GM23248 (cell line): ENCODE measurements around the gene MEGF6. TPM values are rescaled to one million over a fixed set of nuclear protein-coding genes. Genes with fewer than 3 reads are reported as not detected.

ENCODE experiments used
- DNase-seq: peaks from one replicate; pipeline ENCODE4 v3.0.0-alpha.2; 2015
- H2AFZ ChIP-seq: fragments of 200-600 bp; sonication (generic); 2 replicates; pipeline ENCODE4 v1.6.1; 2016; ENCODE audit warnings: antibody characterized with exemption
- H3F3A ChIP-seq: fragments of 200-600 bp; sonication (generic); 2 replicates; pipeline ENCODE4 v1.6.1; 2016; ENCODE audit warnings: mild to moderate bottlenecking, antibody characterized with exemption, mixed run types; ENCODE audit not compliant: insufficient read depth
- H3K27ac ChIP-seq: fragments of 200-600 bp; sonication (generic); 2 replicates; pipeline ENCODE4 v1.5.1; 2016; ENCODE audit warnings: mild to moderate bottlenecking
- H3K27me3 ChIP-seq: fragments of 200-600 bp; sonication (generic); replicated peaks from 2 replicates; pipeline ENCODE4 v1.6.1; 2016; ENCODE audit warnings: mild to moderate bottlenecking; ENCODE audit not compliant: insufficient read depth
- H3K36me3 ChIP-seq: fragments of 200-600 bp; sonication (generic); 2 replicates; pipeline ENCODE4 v1.6.1; 2016; ENCODE audit warnings: low read depth, mild to moderate bottlenecking
- H3K4me1 ChIP-seq: fragments of 200-600 bp; sonication (generic); 2 replicates; pipeline ENCODE4 v1.6.1; 2016; ENCODE audit warnings: mild to moderate bottlenecking; ENCODE audit not compliant: insufficient read depth
- H3K4me2 ChIP-seq: fragments of 200-600 bp; sonication (generic); one replicate; pipeline ENCODE4 v1.6.1; 2016; ENCODE audit warnings: mild to moderate bottlenecking; ENCODE audit not compliant: unreplicated experiment
- H3K4me3 ChIP-seq: fragments of 200-600 bp; sonication (generic); 2 replicates; pipeline ENCODE4 v1.5.1; 2016; ENCODE audit warnings: mild to moderate bottlenecking
- H3K79me2 ChIP-seq: fragments of 200-600 bp; sonication (generic); 2 replicates; pipeline ENCODE4 v1.6.1; 2016; ENCODE audit warnings: mild to moderate bottlenecking; ENCODE audit not compliant: insufficient read depth
- H3K9ac ChIP-seq: fragments of 200-600 bp; sonication (generic); 2 replicates; pipeline ENCODE4 v1.6.1; 2016; ENCODE audit warnings: mild to moderate bottlenecking
- H3K9me2 ChIP-seq: fragments of 200-600 bp; sonication (generic); 2 replicates; pipeline ENCODE4 v1.6.1; 2016; ENCODE audit warnings: mixed run types, mild to moderate bottlenecking, moderate library complexity; ENCODE audit not compliant: insufficient read depth
- H3K9me3 ChIP-seq: fragments of 200-600 bp; sonication (generic); one replicate; pipeline ENCODE4 v1.6.1; 2017; ENCODE audit warnings: low read depth
- H4K20me1 ChIP-seq: fragments of 200-600 bp; sonication (generic); 2 replicates; pipeline ENCODE4 v1.6.0; 2016; ENCODE audit not compliant: insufficient read depth
- EZH2 ChIP-seq: fragments of 200-600 bp; sonication (generic); IDR thresholded peaks from 2 replicates; pipeline ENCODE4 v1.6.1; 2018; ENCODE audit warnings: antibody characterized with exemption, mild to moderate bottlenecking; ENCODE audit not compliant: insufficient read depth, poor library complexity, severe bottlenecking
- EZH2phosphoT487 ChIP-seq: fragments of 200-600 bp; sonication (generic); IDR thresholded peaks from 2 replicates; pipeline ENCODE4 v1.6.1; 2018; ENCODE audit warnings: antibody characterized with exemption, moderate library complexity, mild to moderate bottlenecking, low read depth; ENCODE audit not compliant: insufficient read depth
- WGBS, 2 experiments: methylation state at CpG; one replicate each; pipeline ENCODE4 v1.1.6; 2015 to 2017; ENCODE audit warnings: low lambda C conversion rate in 2 of 2, low coverage in 1 of 2; ENCODE audit errors: missing lambda C conversion rate in 2 of 2; 5-methylcytosine and 5-hydroxymethylcytosine counted together
- in situ Hi-C: fragments of 300-500 bp; cut with MboI; formaldehyde crosslinking; loops from 2 replicates; pipeline ENCODE4 v1.15.0; 2020
- polyA plus RNA-seq: library from polyadenylated mRNA; unstranded; fragments of >200 nt; fragmentation: Nextera tagmentation; extraction: Ambion mirVana; gene quantifications from 2 replicates; pipeline ENCODE4 v1.2.1, GENCODE V29; 2016
- total RNA-seq: library from RNA; depleted of rRNA; stranded (reverse); fragments of >200 nt; shearing (Covaris generic); gene quantifications from 2 replicates; pipeline ENCODE4 v1.2.3, GENCODE V29; 2014

MEGF6 gene
- total and polyA plus RNA-seq, 2 experiments from 2014 or later: 37.9 to 108 TPM

- Histone ChIP-seq H3K27me3 (no peaks in the 10 kb centered on the region), H3K27ac (no peak overlapping the region), H3K9ac (no peak overlapping the region), H3K4me2 (no peak overlapping the region), H3K4me3 (no peak overlapping the region), H3K36me3 (no peaks in the 10 kb centered on the region), H3K4me1 (peaks cover 15% of the 10 kb centered on the region), H3F3A (no peaks in the 10 kb centered on the region), H4K20me1 (no peaks in the 10 kb centered on the region), H3K9me2 (no peaks in the 10 kb centered on the region), H3K79me2 (no peaks in the 10 kb centered on the region), H3K9me3 (no peaks in the 10 kb centered on the region), H2AFZ (no peak overlapping the region)
- 74 to 88% methylated on average over 12 to 15 of the region's 17 CpGs for WGBS, 2 experiments
- TF ChIP-seq EZH2phosphoT487 (no peak), EZH2 (no peak)
- in situ Hi-C loops: no loop called here
- DNase-seq: no peak
Measured at GRCh38 chr1:3501437-3501836, 109.9 kb downstream of the MEGF6 start.

- Histone ChIP-seq H3K4me2 (no peak overlapping the region), H3K36me3 (no peaks in the 10 kb centered on the region), H3K27ac (no peak overlapping the region), H4K20me1 (no peaks in the 10 kb centered on the region), H3K79me2 (no peaks in the 10 kb centered on the region), H3K4me1 (peaks cover 15% of the 10 kb centered on the region), H3K9me2 (no peaks in the 10 kb centered on the region), H3F3A (no peaks in the 10 kb centered on the region), H3K27me3 (no peaks in the 10 kb centered on the region), H2AFZ (no peak overlapping the region), H3K9ac (no peak overlapping the region), H3K9me3 (no peaks in the 10 kb centered on the region), H3K4me3 (no peak overlapping the region)
- WGBS, 2 experiments: 92% methylated on average over 26 to 31 of the region's 32 CpGs
- TF ChIP-seq EZH2phosphoT487 (no peak), EZH2 (no peak)
- in situ Hi-C loops: no loop called here
- no peak for DNase-seq
Measured at GRCh38 chr1:3500265-3500835, 111.0 kb downstream of the MEGF6 start.

DNA sequence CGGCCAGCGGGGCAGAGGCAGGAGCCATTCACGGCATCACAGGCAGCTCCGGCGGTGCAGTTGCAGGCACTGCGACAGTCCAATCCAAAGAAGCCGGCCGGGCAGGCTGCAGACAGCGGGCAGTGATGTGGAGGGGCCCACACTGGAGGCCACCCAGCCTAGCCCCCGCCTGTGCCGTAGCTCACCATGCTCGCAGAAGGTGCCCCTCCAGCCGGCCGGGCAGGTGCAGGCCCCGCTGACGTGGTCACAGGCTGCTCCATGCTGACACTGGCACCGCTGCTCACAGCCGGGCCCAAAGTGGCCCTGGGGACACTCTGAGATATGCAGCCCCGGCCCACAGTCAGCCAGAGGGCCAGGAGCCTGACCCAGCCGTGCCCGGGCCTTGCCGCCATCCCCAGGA is 111.7 kb downstream of the MEGF6 start:
- WGBS, 2 experiments: 86 to 91% methylated on average over 22 of the region's 22 CpGs
- no peak for DNase-seq
- no peak overlapping the region for H3K9ac ChIP-seq
- no peak overlapping the region for H3K4me3 ChIP-seq
- no peaks in the 10 kb centered on the region for H3K79me2 ChIP-seq
- no peaks in the 10 kb centered on the region for H4K20me1 ChIP-seq
- H3K9me3 ChIP-seq: no peaks in the 10 kb centered on the region
- TF ChIP-seq EZH2phosphoT487 (no peak), EZH2 (no peak)
- no peak overlapping the region for H3K27ac ChIP-seq
- in situ Hi-C loops: no loop called here
- peaks cover 9% of the 10 kb centered on the region for H3K4me1 ChIP-seq
- no peak overlapping the region for H3K4me2 ChIP-seq
- H3K27me3 ChIP-seq: no peaks in the 10 kb centered on the region
- no peak overlapping the region for H2AFZ ChIP-seq
- no peaks in the 10 kb centered on the region for H3K36me3 ChIP-seq
- H3K9me2 ChIP-seq: no peaks in the 10 kb centered on the region
- H3F3A ChIP-seq: no peaks in the 10 kb centered on the region

DNA sequence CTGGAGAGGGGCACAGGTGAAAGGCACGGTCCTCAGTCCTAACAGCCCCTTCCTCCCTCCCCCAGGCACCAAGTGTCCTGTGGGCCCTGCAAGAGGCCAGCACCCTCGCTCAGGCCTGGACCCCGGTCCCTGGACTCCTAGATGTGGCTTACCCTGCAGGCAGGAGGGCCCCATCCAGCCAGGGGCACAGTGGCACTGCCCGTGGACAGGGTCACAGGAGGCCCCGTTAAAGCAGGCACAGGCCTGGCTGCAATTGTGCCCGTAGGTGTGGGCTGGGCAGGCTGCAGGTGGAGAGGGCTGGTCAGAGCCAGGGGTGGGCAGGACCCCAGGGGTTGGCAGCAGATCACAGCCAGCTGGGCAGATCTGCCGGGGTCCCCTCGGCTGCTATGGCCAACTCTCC is 112.3 kb downstream of the MEGF6 start:
- Histone ChIP-seq H2AFZ (no peak overlapping the region), H3K9ac (no peak overlapping the region), H3K27me3 (no peaks in the 10 kb centered on the region), H3K4me2 (no peak overlapping the region), H3K36me3 (no peaks in the 10 kb centered on the region), H3K4me1 (peaks cover 5% of the 10 kb centered on the region), H3F3A (no peaks in the 10 kb centered on the region), H3K9me2 (no peaks in the 10 kb centered on the region), H3K27ac (no peak overlapping the region), H3K79me2 (no peaks in the 10 kb centered on the region), H3K4me3 (no peak overlapping the region), H4K20me1 (no peaks in the 10 kb centered on the region), H3K9me3 (no peaks in the 10 kb centered on the region)
- in situ Hi-C loops: no loop called here
- TF ChIP-seq EZH2phosphoT487: no peak
- TF ChIP-seq EZH2: no peak
- no peak for DNase-seq
- 76 to 91% methylated on average over 6 to 8 of the region's 8 CpGs for WGBS, 2 experiments
